Inflammatory macrophage (primary cell): Measurements from ENCODE around the gene FBXO22.
"Not testable (repeated sequence)": the region's sequence is repeated elsewhere in the genome, so short reads cannot be mapped to it uniquely, and the experiment has no call there.

Experiments used
- DNase-seq, 2 donors: peaks; one replicate each; pipeline ENCODE4 v3.0.0-alpha.2; 2020 to 2022

Gene FBXO22

DNA sequence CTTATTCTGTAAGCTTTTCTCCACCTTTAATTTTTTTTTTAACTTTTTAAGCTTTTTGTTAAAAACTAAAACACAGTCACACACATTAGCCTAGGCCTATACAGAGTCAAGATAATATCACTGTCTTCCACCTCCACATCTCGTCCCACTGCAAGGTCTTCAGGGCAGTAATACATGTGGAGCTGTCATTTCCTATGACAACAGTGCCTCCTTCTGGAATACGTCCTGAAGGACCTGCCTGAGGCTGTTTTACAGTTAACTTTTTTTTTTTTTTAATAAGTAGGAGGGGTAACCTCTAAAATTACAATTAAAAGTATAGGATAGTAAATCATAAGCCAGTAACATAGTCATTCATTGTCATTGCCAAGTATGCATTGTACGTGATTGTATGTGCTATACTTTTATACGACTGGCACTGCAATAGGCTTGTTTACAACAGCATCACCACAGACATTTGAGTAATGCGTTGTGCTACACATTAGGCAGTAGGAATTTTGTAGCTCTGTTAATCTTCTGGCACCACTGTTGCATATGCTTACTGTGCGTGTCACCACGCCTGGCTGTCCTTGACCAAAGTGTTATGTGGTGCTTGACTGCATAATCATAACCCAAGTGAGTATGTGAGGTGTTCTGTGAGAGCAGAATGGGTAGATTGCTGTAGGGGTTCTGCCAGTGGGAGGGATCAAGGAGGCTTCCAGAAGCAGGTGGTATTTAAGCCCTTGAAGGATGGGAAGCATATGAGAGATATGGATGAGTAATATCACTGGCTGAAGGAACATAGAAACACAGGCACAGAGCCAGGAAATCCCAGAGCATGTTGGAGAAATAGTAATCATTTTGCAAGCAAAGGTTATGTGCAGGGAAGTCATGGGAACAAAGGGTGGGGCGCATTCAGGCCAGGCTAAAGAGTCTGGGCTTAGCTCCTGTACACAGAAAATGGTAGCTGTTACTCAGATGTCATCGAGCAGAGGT lies 18.3 kb downstream of the FBXO22 start:
- DNase-seq = peak; percentile 29 to 40

DNA sequence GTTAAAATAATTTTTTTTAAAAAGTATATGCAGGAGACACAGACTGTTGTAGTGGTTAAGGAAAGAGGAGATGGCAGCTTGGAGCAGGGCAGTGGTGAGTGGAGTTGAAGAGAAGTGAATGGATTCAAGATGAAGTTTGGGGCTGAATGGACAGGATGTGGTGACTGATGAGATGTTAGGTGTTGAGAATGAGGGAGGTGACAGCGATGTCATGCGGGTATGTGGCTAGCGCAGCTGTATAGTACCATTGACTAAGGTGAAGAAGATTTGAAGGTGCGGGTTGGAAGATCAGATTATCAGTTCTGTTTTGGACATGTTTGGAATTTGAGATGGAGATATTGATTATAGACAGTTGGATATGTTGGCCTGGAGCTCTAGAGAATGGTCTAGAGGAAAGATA lies 20.1 kb downstream of the FBXO22 start:
- no peak for DNase-seq

DNA sequence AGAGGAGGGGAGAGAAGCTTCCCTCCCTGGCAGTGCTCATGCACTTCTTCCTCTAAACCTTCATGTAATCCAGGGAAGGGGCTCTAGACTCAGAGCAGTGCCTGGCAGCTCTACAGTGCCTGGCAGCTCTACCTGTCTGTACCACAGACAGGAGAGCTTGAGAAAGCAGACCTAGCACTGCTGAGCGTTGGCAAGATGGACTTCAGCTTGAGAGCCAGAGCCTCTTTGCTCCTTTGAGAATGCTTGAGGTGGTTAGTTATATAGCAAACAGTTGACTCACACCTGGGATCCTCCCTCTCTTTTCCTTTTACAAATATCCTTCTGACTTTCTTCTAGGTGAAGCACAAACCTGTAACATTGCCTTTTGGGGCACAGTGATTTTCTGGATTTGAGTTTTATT lies 20.9 kb downstream of the FBXO22 start:
- DNase-seq = no peak

DNA sequence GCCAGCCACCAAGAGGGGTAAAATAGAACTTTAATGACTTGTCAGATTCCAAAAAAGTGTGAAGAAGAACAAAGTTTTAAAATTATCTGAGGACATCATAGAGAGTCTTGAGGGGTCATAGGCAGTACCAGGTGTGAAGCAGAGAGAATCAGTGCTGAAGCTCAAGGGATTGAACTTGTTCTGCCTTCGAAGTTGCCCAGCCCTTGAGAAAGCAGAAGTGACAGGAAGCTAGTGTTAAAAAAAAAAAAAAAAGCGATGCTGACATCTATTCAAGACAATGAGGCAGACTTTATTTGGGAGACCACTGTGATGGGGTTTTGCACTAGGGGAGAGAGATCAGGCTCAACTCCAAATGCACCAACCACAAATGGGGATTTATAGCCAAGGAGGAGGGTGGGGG lies 21.8 kb downstream of the FBXO22 start:
- DNase-seq = no peak

DNA sequence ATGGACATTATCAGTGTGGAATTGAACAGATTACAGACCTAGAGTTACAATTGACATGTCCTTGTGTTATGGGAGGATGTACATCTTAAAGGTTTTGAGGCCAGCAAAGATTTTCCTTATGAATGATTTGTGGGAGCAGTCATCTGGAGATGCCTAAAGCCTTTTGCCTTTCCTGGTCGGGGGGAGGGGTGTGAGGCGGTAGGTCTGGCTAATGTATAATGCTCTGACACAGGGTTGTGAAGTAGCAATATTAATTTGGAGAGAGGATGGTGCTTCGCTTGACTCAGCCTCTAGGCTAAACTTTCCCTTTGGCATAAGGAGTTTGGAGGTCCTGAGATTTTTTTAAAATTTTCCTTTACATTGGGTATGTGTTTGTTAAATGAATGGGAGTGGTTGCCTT lies 23.3 kb downstream of the FBXO22 start:
- DNase-seq = no peak

DNA sequence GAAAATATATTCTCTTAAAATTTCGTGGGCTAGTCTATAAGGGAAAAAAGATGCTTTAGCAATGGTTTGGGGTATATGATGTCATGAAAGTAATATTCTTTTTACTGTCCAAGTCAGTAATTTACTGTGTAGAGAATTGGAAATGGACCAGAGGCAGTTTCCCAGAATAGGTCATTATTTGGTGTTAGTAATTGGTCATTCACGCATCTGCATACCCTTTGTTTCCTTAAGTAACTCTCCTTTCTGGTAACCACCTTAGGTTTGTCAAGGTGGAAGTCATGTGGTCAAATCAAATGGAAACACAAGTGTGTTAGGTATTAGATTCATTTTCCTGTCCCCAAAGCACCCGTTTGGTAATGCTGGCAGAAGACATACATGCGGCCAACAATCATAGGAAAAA lies 23.9 kb downstream of the FBXO22 start:
- DNase-seq = no peak

DNA sequence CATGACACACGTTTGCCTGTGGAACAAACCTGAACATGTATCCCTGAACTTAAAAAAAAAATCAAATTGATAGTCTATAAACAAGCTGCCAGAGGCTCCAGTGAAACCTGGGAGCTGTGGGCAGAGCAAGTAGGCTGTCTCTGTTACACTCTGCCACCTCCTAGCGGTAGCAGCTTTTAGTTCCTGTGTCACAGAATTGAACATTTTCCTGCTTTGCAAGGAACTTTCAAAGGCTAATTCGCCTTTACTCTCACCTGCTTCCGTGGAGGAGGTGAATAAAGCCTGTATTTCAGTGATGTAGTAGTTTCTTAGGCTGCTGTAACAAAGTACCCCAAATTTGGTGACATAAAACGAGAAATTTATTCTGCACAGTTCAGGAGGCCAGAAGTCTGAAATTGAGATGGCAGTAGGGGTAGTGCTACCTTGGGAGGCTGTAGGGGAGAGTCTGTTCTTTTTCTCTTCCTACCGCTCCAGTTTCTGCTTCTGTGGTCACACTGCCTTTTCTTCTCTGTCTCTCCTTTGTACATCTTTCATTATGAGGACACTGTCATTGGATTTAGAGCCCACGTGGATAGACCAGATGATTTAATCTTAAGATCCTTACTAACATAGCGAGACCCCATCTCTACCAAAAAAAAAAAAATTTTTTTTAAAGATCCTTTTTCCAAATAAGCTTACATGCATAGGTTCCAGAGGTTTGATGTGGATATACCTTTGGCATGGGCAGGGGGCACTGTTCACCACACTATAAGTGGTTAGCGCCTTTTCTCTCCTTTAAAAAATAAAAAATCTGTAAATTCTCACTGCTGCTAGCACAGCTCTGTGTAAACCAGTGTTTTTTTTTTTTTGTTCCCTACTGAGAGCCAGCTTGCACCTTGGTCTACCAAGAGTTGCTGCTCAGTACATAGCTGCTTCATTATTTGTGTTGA lies 25.3 kb downstream of the FBXO22 start:
- no peak for DNase-seq

DNA sequence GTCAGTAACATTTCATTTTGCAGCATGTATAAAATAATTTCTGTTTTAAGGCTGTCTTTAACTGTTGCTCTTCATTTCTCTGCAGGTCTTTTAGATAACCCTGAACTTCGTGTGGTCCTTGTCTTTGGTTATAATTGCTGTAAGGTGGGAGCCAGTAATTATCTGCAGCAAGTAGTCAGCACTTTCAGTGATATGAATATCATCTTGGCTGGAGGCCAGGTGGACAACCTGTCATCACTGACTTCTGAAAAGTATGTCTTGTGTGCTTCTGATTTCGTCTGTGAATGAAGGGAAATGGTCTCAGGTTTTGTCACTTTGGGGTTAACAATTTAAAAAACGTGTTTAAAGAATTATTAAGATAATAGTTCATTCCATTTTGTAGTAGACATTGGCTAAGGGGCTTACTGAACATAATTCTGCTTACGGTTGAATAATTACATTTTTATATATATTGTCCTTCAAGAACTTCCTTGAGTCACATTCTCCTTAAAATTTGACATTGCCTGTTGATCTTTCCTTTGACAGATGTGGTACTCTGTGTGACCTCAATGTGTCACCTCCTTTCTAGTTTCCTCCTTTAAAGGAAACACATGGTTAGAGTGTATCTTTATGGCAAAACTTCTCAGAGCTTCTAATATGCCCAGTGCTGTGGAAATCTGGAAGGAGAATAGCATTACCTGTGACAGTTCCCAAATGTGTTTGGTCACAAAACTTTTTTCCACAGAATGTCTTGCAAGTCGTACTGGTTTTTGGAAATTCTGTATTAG lies 26.3 kb downstream of the FBXO22 start:
- DNase-seq = no peak

DNA sequence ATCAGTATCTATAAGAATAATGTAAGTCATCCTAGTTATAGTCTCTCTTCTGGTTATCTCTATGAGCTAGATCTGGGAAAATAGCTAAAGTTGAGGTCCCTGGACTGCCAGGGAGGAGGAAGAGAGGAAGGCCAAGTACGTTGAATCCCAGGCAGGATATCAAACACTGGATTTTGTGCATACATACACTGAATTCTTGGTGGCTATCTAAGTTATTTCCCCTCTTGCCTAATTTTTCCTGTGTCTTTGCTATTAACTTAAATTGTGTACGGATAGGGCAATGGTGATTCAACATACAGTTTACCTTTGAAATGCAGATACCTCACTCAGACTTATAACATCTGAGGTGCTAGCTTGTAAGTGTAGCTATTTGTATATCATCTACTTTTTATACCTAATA lies 27.2 kb downstream of the FBXO22 start:
- no peak for DNase-seq

DNA sequence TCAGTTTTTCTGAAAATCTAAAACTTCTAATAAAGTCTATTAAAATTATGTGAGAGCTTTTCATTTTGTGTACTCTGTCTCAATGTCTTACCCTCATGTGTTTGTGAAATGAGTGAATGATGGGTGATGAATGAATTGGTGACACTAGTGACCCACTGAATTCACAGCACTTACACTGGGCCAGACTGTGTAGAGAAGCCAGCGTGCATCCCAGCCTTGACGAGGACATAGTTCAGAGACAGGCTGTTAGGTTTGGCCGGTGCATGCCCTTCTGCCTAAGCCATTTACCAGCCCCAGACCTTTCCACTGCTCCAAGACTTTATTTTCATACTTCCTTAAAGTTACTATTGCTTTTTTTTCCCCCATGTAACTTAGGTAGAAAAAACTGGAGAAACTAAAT lies 38.8 kb downstream of the FBXO22 start:
- no peak for DNase-seq

DNA sequence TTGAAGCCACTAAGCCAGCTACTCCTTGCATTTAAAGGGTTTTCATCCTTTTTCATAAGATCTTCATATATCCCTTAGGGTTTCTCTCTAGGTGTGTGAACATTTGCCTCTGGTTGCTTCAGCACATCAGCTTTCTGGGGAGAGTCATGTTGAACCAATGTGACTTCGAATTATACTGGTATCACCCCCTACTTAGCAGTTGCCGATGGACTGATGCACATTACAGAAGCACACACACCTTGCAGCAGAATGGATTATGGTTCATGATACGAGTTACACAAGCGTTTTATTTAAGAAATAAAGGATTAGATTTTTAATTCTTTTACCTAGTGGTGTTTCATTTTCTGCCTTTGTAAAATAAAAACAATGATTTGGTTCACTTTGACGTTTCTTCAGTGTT lies 39.6 kb downstream of the FBXO22 start:
- DNase-seq = no peak

DNA sequence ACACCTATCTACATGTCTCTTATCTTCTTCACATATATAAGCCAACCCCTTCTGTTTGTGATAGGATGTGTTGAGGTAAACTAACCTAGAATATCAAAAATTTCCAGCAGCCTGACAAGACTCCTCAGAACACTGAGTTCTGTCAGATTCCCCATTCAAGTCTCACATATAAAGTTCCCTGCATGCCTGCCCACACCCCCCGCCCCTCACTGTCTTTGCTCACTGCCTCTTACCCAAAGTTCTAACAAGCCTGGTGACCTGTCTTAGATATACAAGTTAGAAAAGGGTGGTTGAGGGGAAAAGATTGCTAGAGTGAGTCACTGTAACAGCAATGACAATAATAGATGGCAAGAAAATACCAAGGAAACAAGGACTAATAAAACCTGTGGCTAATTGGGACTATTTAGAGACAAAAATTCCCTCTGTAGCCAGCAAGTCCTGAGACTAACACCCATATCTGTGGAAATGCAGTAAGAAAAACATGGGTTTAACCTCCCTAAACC lies 40.1 kb downstream of the FBXO22 start:
- DNase-seq = peak in 1 of 2 donors; percentile 13

DNA sequence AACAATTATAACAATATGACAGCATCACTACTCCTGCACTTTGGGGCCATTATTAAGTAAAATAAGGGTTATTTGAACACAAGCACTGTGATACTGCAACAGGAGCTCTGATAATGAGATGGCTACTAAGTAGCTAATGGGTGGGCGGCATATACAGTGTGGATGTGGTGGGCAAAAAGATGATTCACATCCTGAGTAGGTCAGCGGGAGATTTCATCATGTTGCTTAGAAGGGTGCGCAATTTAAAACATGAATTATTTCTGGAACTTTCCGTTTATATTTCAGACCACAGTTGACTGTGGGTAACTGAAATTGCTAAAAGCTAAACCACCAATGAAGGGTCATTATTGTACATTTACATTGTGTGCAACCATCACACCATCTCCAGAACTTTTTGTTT lies 42.3 kb downstream of the FBXO22 start:
- peak; percentile 76 to 86 for DNase-seq

DNA sequence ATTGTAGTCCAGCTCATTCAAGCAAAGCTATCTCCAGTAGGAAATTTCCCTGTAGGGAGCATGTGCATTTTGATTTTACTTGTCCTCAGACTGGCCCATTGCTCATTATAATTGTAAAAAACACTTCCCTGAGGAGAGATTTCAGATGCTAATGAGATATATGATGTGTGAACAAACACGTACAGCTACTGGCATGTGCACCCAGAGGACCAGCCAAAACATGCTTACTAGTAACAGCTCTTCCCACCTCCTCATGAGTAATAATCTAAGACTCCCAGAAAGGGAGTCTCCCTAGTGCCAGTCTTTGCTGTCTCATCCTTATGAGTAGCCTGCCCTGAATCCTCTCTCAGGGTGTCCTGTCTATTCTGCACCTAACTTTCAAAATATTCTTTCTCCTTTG lies 43.4 kb downstream of the FBXO22 start:
- peak; percentile 23 to 60 for DNase-seq

DNA sequence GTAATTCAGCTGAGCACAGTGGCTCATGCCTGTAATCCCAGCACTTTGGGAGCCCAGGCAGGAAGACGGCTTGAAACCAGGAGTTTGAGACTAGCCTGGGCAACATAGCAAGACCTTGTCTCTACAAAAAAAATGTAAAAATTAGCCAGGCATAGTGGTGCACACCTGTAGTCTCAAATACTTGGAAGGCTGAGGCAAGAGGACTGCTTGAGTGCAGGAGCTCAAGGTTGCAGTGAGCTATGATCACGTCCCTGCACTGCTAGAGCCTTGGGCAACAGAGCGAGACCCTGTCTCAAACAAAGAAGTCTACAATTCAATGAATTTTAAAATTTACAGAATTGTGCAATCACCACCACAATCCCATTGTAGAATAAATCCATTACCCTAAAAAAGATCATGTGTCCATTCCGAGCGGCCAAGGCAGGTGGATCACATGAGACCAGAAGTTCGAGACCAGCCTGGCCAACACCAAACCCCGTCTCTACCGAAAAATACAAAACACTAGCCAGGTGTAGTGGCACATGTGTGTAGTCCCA lies 45.2 kb downstream of the FBXO22 start:
- DNase-seq = no peak

DNA sequence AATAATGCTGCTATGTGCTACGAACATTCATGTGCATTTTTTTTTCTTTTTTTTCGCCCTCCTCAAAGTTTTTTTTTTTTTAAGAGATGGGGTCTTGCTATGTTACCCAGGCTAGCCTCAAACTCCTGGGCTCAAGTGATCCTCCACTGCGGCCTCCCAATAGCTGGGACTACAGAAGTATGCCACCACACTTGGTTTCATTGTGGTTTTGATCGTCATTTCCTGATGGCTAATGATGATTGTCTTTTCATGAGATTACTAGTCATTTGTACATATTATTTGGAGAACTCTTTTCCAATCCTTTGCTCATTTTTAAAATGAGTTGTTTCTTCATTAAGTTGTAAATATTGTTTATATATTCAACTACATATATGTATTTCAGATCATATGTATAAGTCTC lies 48.8 kb downstream of the FBXO22 start:
- peak; percentile 14 to 23 for DNase-seq

DNA sequence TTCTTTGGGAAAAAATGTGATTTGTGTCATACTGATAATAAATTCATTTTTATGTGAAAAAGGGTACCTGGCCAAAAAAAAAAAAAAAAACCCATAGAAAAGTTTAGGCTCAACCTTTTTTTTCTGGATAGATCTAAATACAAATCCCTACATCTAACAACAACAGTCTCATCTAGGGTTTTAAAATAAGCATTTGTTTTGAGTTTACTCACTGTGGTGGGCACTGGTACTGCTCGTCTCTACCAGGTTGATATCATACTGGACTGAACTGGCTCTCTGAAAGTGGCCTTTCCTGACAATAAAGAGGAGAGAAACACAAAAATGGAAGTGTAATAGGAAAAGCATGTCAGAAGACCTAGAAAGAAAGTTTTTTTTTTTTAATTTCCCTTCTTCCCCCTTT lies 52.0 kb downstream of the FBXO22 start:
- no peak for DNase-seq

DNA sequence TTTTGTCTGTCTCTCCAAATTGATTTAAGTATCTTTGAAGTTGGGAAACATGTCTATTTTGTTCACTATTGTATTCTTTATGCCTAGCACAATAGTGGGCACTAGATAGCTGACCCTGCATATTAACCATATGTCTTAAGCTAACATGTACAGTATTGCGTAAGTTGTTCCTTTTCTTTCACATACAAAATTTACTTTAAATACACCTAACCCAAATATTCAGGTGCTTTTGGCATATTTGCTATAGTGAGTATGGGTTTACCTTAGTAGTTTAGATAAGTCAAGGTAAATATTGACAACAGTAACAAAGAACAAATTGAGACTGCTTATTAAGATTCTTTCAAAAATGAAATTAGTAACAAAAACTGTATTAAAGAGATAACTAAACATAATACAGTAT lies 57.7 kb downstream of the FBXO22 start:
- DNase-seq = no peak

DNA sequence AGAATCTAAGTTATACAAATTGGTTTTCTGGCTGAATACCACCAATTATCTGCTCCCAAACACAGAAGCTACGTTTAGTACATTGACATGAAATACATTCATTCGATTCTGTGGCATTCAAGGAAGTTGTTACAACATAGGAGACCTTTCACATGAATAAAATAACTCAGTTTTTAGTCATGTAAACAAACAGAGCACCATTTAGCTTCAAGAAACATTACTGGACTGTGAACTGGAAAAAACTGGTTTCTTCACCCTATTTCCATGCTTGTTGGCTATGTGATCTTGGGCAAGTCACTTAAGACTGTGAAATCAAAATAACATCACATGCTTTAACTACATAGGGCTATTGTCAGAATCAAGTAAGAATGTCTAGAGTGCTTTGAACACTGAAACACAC lies 62.4 kb downstream of the FBXO22 start:
- DNase-seq = peak; percentile 27 to 59

DNA sequence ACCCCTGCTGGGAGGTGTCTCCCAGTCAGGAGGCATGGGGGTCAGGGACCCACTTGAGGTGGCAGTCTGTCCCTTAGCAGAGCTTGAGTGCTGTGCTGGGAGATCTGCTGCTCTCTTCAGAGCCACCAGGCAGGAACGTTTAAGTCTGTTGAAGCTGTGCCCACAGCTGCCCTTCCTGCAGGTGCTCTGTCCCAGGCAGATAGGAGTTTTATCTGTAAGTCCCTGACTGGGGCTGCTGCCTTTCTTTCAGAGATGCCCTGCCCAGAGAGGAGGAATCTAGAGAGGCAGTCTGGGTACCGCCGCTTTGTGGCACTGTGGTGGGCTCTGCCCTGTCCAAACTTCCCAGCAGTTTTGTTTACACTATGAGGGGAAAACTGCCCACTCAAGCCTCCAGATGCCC lies 73.1 kb downstream of the FBXO22 start:
- not testable (repeated sequence) for DNase-seq

DNA sequence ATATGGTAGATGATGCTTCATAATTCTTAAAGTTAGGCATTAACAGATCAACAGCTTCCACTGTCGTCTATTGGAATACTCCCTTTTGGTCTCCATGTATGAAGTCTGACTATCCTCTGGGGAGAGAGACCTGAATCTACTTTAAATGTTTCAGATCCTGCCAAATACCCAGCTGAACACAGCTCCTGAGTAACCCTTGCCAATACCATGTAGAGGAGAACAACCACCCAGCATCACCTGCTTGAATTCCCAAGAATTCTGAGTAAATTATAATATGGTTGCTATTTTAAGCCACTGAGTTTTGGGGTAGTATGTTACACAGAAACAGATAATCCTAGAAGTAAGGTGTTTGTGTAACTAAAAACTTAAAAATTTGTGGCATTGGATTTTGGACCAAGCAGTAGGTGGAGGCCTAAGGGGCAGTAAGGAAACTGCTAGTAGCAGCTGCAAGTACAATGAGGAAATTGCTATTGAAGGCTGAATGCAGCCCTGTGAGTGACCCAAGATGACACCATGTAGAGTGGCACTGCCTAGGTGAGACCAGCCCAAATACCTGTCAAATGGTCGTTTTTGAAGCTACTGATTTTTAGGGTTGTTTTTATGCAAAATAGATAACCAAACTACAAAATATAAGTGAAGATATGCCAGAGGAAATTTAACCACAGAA lies 77.6 kb downstream of the FBXO22 start:
- DNase-seq = no peak

DNA sequence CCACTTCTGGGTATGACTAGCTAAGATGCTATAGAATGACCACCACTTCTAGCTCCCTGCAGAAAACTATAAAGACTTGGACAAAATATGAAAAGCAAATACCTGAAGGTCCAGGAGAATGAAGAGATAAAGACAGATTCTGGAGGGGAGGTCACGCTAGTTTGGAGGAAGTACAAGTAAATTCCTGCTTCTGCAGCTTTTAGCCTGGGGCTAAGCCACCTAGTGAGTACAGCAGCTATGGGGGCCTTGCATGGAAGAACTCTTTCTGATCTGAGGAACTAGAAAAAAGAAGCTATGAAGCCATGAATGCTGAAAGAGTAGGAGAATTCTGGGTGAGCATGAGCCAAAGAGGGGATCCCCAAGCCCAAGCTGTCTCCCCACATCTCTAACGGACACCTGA lies 78.8 kb downstream of the FBXO22 start:
- DNase-seq = no peak
